OCI-LY7 (cell line): Measurements from ENCODE around the gene SCO1. TPM values are rescaled to one million over a fixed set of nuclear protein-coding genes. Genes with fewer than 3 reads are reported as not detected.

ENCODE experiments used
- BruUV-seq: library from RNA; stranded (reverse); fragments of 400-500 nt; replicated peaks from 2 replicates; lab custom pipeline; 2021; lab: Mats Ljungman, UMichigan
- CTCF ChIA-PET: fragments of 300-600 bp; sonication (Branson Sonifier 250); formaldehyde crosslinking; loops from one replicate; lab custom pipeline; 2022; ENCODE audit warnings: antibody characterized with exemption; ENCODE audit not compliant: unreplicated experiment; lab: Charles Lee
- POLR2A ChIA-PET: fragments of 300-600 bp; sonication (Branson Sonifier 250); formaldehyde crosslinking; loops from one replicate; lab custom pipeline; 2022; ENCODE audit warnings: antibody characterized with exemption; lab: Charles Lee
- DNase-seq: peaks from one replicate; pipeline ENCODE4 v3.0.0-alpha.2; 2015; ENCODE audit warnings: low spot score
- H2AFZ ChIP-seq: fragments of 200-600 bp; sonication (generic), shearing (Covaris generic); 2 replicates; pipeline ENCODE4 v1.6.1; 2014; ENCODE audit warnings: mild to moderate bottlenecking, antibody characterized with exemption, low read length, moderate library complexity
- H3K27ac ChIP-seq: fragments of 200-600 bp; sonication (generic); 2 replicates; pipeline ENCODE4 v1.5.1; 2014; ENCODE audit warnings: mixed run types, low read depth, mild to moderate bottlenecking, moderate library complexity, low read length, inconsistent platforms; ENCODE audit not compliant: poor library complexity, severe bottlenecking
- H3K36me3 ChIP-seq: fragments of 200-600 bp; sonication (generic); 2 replicates; pipeline ENCODE4 v1.6.1; 2014; ENCODE audit warnings: mild to moderate bottlenecking, antibody characterized with exemption, low read length, moderate library complexity, mixed read lengths; ENCODE audit not compliant: insufficient read depth
- H3K4me1 ChIP-seq: fragments of 200-600 bp; sonication (generic); 2 replicates; pipeline ENCODE4 v1.5.1; 2014; ENCODE audit warnings: mild to moderate bottlenecking, low read length; ENCODE audit not compliant: insufficient read depth, poor library complexity, severe bottlenecking
- H3K4me2 ChIP-seq: fragments of 200-600 bp; sonication (generic); 2 replicates; pipeline ENCODE4 v1.6.1; 2014; ENCODE audit warnings: mild to moderate bottlenecking, low read length
- H3K4me3 ChIP-seq: fragments of 200-600 bp; sonication (generic); 2 replicates; pipeline ENCODE4 v1.5.1; 2014; ENCODE audit warnings: mild to moderate bottlenecking, low read depth, low read length; ENCODE audit not compliant: poor library complexity, severe bottlenecking
- H3K79me2 ChIP-seq: fragments of 200-600 bp; sonication (generic); 2 replicates; pipeline ENCODE4 v1.6.1; 2016; ENCODE audit warnings: low read depth, mild to moderate bottlenecking, low read length, moderate library complexity, mixed read lengths; ENCODE audit not compliant: insufficient read depth
- H3K9me2 ChIP-seq: fragments of 200-600 bp; sonication (generic); 2 replicates; pipeline ENCODE4 v1.6.1; 2016; ENCODE audit warnings: mild to moderate bottlenecking, low read length, mixed read lengths; ENCODE audit not compliant: insufficient read depth
- H3K9me3 ChIP-seq: fragments of 200-600 bp; sonication (generic); 2 replicates; pipeline ENCODE4 v1.6.1; 2014; ENCODE audit warnings: mild to moderate bottlenecking, mixed run types, low read length, mixed read lengths
- H4K20me1 ChIP-seq: fragments of 200-600 bp; sonication (generic); 2 replicates; pipeline ENCODE4 v1.6.1; 2014; ENCODE audit warnings: mild to moderate bottlenecking, antibody characterized with exemption, low read length, moderate library complexity, mixed read lengths; ENCODE audit not compliant: insufficient read depth
- EZH2phosphoT487 ChIP-seq: fragments of 200-600 bp; sonication (generic); IDR thresholded peaks from 2 replicates; pipeline ENCODE4 v1.6.1; 2018; ENCODE audit warnings: low read depth, borderline replicate concordance, mild to moderate bottlenecking, mixed run types, antibody characterized with exemption, low read length, moderate library complexity, mixed read lengths
- intact Hi-C: fragments of 100-400 bp; cut with micrococcal nuclease; formaldehyde crosslinking; loops from one replicate; pipeline ENCODE4 v1.10.0; 2022; ENCODE audit not compliant: unreplicated experiment
- total RNA-seq, 2 experiments: library from RNA; depleted of rRNA in 1 of 2; stranded (reverse); fragments of >200 nt in 1 of 2; shearing (Covaris generic) in 1 of 2; gene quantifications; 2 replicates each; pipeline ENCODE4 v1.2.3, GENCODE V29; 2014 to 2022
- TF ChIP-seq, protein P1 (sequence below): fragments of 200-600 bp; sonication (generic); conservative IDR thresholded peaks from 2 replicates; pipeline ENCODE4 v1.5.1; 2014; ENCODE audit warnings: mild to moderate bottlenecking, antibody characterized with exemption, low read length, moderate library complexity, mixed read lengths

SCO1 gene
- total RNA-seq, 2 experiments from 2014 or later = 32.2 to 44.4 TPM

DNA sequence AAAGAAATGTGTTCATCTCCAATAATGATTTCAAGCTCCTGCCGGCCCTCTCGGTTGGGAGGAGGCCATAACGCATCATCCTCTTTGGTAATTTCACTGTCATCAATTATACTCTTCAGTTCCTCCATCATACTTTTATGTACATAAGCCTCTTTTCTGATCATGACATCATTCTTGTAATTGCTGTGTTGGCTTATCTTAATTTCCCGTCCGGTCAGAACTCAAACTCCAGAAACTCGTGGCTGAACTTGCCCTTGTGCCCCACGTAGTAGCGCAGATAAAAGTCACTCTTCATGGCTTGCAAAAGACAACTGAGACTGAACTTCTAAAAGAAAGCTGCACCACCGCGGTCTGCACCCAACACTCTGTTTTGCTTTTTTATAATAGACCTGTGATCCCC is 18.9 kb upstream of the SCO1 start:
- Histone ChIP-seq H3K79me2 (no peaks in the 10 kb centered on the region), H3K4me1 (no peaks in the 10 kb centered on the region), H4K20me1 (no peaks in the 10 kb centered on the region), H2AFZ (no peak overlapping the region), H3K4me3 (no peak overlapping the region), H3K4me2 (no peak overlapping the region), H3K9me2 (no peaks in the 10 kb centered on the region), H3K36me3 (peaks cover 15% of the 10 kb centered on the region), H3K9me3 (no peaks in the 10 kb centered on the region), H3K27ac (no peak overlapping the region)
- POLR2A ChIA-PET = no interaction called here
- BruUV-seq = no TSS peak
- no peak for TF ChIP-seq EZH2phosphoT487
- TF ChIP-seq, protein P1, sequence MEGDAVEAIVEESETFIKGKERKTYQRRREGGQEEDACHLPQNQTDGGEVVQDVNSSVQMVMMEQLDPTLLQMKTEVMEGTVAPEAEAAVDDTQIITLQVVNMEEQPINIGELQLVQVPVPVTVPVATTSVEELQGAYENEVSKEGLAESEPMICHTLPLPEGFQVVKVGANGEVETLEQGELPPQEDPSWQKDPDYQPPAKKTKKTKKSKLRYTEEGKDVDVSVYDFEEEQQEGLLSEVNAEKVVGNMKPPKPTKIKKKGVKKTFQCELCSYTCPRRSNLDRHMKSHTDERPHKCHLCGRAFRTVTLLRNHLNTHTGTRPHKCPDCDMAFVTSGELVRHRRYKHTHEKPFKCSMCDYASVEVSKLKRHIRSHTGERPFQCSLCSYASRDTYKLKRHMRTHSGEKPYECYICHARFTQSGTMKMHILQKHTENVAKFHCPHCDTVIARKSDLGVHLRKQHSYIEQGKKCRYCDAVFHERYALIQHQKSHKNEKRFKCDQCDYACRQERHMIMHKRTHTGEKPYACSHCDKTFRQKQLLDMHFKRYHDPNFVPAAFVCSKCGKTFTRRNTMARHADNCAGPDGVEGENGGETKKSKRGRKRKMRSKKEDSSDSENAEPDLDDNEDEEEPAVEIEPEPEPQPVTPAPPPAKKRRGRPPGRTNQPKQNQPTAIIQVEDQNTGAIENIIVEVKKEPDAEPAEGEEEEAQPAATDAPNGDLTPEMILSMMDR = no peak
- CTCF ChIA-PET = no interaction called here
- intact Hi-C loops = no loop called here
- no peak for DNase-seq

DNA sequence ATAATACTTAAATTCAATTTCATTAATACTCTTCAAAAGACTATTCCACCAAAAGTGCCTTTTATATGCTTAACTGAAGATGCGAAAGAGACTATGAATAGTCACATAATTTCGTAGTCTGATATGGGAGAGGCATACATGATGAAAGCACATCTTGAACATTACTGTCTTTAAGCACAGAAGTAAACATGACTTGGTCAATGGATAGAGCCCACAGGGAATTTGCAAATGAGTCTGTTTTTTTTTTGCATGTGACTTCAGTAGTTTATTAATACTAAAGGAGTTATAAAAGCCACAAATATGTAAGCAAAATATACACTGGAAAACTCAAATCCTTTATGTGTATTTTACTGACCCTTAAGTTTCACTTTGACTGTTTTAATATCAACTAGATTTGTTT is 16.0 kb upstream of the SCO1 start:
- POLR2A ChIA-PET = no interaction called here
- Histone ChIP-seq H4K20me1 (no peaks in the 10 kb centered on the region), H2AFZ (no peak overlapping the region), H3K9me3 (no peaks in the 10 kb centered on the region), H3K4me2 (no peak overlapping the region), H3K9me2 (no peaks in the 10 kb centered on the region), H3K79me2 (no peaks in the 10 kb centered on the region), H3K4me1 (no peaks in the 10 kb centered on the region), H3K4me3 (no peak overlapping the region), H3K27ac (no peak overlapping the region), H3K36me3 (peaks cover 37% of the 10 kb centered on the region)
- TF ChIP-seq, protein P1 = no peak
- no peak for TF ChIP-seq EZH2phosphoT487
- CTCF ChIA-PET = no interaction called here
- DNase-seq = no peak
- intact Hi-C loops = no loop called here
- no TSS peak for BruUV-seq

DNA sequence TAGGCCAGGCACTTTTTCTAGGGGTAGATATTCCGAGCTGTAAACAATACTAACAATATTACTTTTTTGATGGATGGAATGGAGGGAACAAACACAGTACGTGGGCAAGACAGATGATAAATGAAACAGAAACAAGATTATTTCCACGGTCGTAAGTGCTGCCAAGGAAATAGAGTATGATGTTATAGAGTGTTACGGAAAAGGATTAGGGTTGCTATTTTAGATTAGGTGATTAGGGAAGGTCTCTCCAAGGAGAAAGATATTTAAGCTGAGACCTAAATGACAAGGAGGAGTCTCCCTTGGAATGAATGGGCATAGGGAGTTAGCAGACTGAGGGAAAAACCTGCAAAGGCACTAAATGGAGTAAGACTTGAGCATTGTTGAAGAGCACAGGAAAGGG is 8.4 kb upstream of the SCO1 start:
- Histone ChIP-seq H3K4me2 (no peak overlapping the region), H3K9me2 (no peaks in the 10 kb centered on the region), H3K79me2 (no peaks in the 10 kb centered on the region), H3K9me3 (no peaks in the 10 kb centered on the region), H3K4me1 (no peaks in the 10 kb centered on the region), H2AFZ (no peak overlapping the region), H3K27ac (no peak overlapping the region), H3K4me3 (no peak overlapping the region), H3K36me3 (peaks cover 48% of the 10 kb centered on the region), H4K20me1 (no peaks in the 10 kb centered on the region)
- TF ChIP-seq, protein P1 = no peak
- TF ChIP-seq EZH2phosphoT487 = no peak
- CTCF ChIA-PET = no interaction called here
- no TSS peak for BruUV-seq
- POLR2A ChIA-PET = interaction anchor here (1.4 kb wide), 1 partner anchor 29 kb away, joined by 3 read pairs; no protein-coding TSS in a partner anchor
- no peak for DNase-seq
- intact Hi-C loops = no loop called here
